ENCODE data around the gene SCAF4. TPM values are rescaled to one million over a fixed set of nuclear protein-coding genes. Genes with fewer than 3 reads are reported as not detected.

Gene SCAF4
- total RNA-seq, 1 donor from 2014 or later: 71.8 TPM

GRCh38 chr21:31673321-31673912 lies 58.5 kb downstream of the SCAF4 start:
- H3K27me3 Mint-ChIP-seq (ENCODE audit: low read depth): no peaks in the 10 kb centered on the region
- H3K4me1 Mint-ChIP-seq: no peaks in the 10 kb centered on the region
- H3K36me3 Mint-ChIP-seq (ENCODE audit: low read depth): peaks cover 5% of the 10 kb centered on the region
- TF ChIP-seq, protein P1, sequence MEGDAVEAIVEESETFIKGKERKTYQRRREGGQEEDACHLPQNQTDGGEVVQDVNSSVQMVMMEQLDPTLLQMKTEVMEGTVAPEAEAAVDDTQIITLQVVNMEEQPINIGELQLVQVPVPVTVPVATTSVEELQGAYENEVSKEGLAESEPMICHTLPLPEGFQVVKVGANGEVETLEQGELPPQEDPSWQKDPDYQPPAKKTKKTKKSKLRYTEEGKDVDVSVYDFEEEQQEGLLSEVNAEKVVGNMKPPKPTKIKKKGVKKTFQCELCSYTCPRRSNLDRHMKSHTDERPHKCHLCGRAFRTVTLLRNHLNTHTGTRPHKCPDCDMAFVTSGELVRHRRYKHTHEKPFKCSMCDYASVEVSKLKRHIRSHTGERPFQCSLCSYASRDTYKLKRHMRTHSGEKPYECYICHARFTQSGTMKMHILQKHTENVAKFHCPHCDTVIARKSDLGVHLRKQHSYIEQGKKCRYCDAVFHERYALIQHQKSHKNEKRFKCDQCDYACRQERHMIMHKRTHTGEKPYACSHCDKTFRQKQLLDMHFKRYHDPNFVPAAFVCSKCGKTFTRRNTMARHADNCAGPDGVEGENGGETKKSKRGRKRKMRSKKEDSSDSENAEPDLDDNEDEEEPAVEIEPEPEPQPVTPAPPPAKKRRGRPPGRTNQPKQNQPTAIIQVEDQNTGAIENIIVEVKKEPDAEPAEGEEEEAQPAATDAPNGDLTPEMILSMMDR (conservative IDR thresholded peaks at IDR 0.05): no peak
- H3K9me3 Mint-ChIP-seq: no peaks in the 10 kb centered on the region
- no peak for DNase-seq (ENCODE audit: low read depth, low spot score)
- H3K4me3 Mint-ChIP-seq: no peak overlapping the region
- H3K27ac Mint-ChIP-seq (ENCODE audit: unreplicated experiment): no peak overlapping the region

DNA sequence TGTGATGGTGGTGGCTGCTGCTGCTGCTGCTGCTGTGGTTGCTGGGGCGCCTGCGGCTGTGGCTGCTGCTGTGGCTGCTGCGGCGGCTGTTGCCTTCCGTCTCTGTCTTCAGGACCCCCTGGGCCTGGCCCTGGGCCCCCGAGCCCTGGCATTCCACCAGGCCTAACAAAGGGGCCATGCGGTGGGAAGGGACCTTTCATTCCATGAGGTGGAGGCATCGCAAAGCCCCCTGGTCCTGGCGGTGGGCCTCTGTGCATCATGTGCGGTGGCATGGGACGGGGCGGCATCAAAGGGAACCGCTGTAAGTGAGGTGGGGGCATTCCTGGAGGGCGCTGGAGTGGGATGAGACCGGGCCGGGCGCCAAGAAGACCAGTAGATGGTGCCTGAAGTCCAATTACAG lies 60.0 kb downstream of the SCAF4 start:
- H3K36me3 Mint-ChIP-seq (ENCODE audit: low read depth): peaks cover 8% of the 10 kb centered on the region
- H3K27ac Mint-ChIP-seq (ENCODE audit: unreplicated experiment): no peak overlapping the region
- no peak overlapping the region for H3K4me3 Mint-ChIP-seq
- peaks cover 2% of the 10 kb centered on the region for H3K4me1 Mint-ChIP-seq
- no peaks in the 10 kb centered on the region for H3K27me3 Mint-ChIP-seq (ENCODE audit: low read depth)
- DNase-seq (ENCODE audit: low read depth, low spot score): no peak
- TF ChIP-seq, protein P1 (conservative IDR thresholded peaks at IDR 0.05): no peak
- H3K9me3 Mint-ChIP-seq: no peaks in the 10 kb centered on the region

- DNase-seq (ENCODE audit: low read depth, low spot score): no peak
- H3K4me3 Mint-ChIP-seq: no peak overlapping the region
- no peaks in the 10 kb centered on the region for H3K9me3 Mint-ChIP-seq
- no peaks in the 10 kb centered on the region for H3K27me3 Mint-ChIP-seq (ENCODE audit: low read depth)
- peaks cover 15% of the 10 kb centered on the region for H3K36me3 Mint-ChIP-seq (ENCODE audit: low read depth)
- H3K4me1 Mint-ChIP-seq: peaks cover 5% of the 10 kb centered on the region
- TF ChIP-seq, protein P1 (conservative IDR thresholded peaks at IDR 0.05): no peak
- no peak overlapping the region for H3K27ac Mint-ChIP-seq (ENCODE audit: unreplicated experiment)
These were observed 60.7 kb downstream of the SCAF4 start for GRCh38 chr21:31671146-31671716.

DNA sequence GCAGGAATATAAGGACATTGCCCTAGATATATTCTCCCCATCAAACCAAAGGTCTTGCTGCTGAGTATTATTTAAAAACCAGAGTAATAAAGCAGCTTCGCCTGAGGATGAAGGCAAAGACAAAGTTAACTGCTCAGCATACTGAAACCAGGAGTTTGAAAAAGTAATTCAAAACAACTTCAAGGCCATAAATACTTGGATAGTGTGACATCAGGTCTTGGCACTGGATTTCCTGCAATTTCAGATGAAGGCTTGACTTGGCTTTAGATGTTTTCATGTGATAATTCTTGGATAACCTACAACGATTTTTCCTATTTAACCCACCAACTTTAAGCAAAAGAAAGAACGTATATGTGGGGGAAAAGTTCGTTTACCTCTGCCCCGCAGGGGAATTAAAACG lies 61.8 kb downstream of the SCAF4 start:
- Mint-ChIP-seq H3K4me3 (no peak overlapping the region), H3K27ac (ENCODE audit: unreplicated experiment) (no peak overlapping the region), H3K9me3 (no peaks in the 10 kb centered on the region), H3K36me3 (ENCODE audit: low read depth) (peaks cover 19% of the 10 kb centered on the region), H3K27me3 (ENCODE audit: low read depth) (no peaks in the 10 kb centered on the region), H3K4me1 (peaks cover 12% of the 10 kb centered on the region)
- TF ChIP-seq, protein P1 (conservative IDR thresholded peaks at IDR 0.05): no peak
- no peak for DNase-seq (ENCODE audit: low read depth, low spot score)

GRCh38 chr21:31668651-31669491 lies 63.0 kb downstream of the SCAF4 start:
- Mint-ChIP-seq H3K4me1 (peaks cover 20% of the 10 kb centered on the region), H3K36me3 (ENCODE audit: low read depth) (peaks cover 21% of the 10 kb centered on the region), H3K9me3 (no peaks in the 10 kb centered on the region), H3K27me3 (ENCODE audit: low read depth) (no peaks in the 10 kb centered on the region), H3K27ac (ENCODE audit: unreplicated experiment) (no peak overlapping the region), H3K4me3 (no peak overlapping the region)
- DNase-seq (ENCODE audit: low read depth, low spot score): no peak
- TF ChIP-seq, protein P1 (conservative IDR thresholded peaks at IDR 0.05): no peak

All from neural crest cell (in vitro differentiated cells).